ENCODE data around the gene SFXN2.

DNA sequence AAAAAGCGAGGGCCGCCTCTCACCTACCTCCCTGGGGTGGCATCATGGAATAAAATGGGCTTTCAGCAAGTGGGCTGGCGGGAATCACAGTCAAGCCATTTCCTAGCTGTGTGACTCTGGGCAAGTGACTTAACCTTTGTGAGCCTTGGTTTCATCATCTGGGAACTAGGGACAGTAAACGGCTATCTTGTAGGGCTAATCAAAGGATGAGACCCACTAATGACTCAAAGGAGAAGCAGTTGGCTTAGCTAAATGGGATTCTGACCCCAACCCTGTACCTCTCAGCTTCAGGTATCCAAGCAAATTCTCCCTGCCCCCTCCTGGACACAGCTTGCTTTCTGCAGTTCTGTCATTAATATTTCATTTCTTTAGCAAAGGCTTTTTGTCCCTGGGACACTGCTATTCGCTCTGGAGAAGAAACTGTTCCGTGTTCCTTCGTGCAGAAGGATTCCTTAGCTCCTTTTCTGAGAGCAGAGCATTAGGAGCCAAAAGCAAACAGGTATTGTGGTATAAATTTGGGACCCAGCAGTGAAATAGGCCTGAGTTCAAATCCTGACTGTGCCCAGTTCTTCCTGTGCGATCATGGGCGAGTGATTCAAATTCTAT, 44.3 kb upstream of the SFXN2 start:
- TF ChIP-seq POLR2A (IDR thresholded peaks at IDR 0.05) (no peak), EP300 (IDR thresholded peaks at IDR 0.05) (no peak)

Measured in sigmoid colon (tissue), 4 donors.